HG02885 (cell line): ENCODE results near the gene SLC44A5.
"Not testable (repeated sequence)": the region's sequence is repeated elsewhere in the genome, so short reads cannot be mapped to it uniquely, and the experiment has no call there.

ENCODE experiments used
- ATAC-seq: cut with Tn5 transposase; IDR thresholded peaks from one replicate; pipeline ENCODE4 v1.9.1; 2021; ENCODE audit warnings: mild to moderate bottlenecking; ENCODE audit not compliant: unreplicated experiment, poor library complexity

SLC44A5 gene

GRCh38 chr1:75220072-75220471 lies 390.8 kb downstream of the SLC44A5 start:
- ATAC-seq = no peak

DNA sequence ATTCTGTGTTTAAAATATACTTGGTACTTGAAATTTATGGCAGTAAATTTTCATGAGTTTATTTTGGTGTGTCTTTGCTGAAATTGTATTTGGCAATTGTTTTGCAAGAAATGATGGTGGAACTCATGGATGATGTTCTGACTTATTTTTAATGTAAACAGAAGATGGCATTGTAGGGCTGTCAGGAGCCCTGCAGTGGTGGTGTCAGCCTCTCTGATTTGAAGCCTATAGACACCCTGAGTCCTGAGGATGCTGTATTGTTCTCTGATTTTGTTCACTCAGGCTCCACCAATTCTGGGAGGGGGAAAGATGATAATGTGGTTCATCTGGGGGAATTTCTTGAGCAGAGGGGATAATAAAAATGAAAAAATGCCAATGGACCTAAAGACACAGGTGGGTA lies 396.9 kb downstream of the SLC44A5 start:
- ATAC-seq = no peak

- no peak for ATAC-seq
These were observed 399.3 kb downstream of the SLC44A5 start for GRCh38 chr1:75211648-75212047.

DNA sequence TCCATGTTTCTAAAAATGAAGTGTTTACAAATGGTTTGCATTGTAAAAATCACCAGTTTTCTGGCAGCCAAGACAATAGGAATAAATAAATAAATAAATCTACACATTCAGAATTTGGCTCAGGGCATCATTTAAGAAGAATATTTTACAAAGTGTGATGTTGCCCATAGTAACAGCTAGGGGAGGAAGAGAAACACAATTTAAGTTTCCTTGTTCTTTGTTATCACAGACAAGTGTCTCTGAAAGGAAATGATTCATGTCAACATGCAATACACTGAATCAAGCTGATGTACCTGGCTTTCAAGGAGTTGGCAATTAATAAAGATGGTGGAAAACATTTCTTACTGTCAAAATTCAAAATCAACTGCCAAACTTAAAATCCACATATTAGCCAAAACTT lies 402.1 kb downstream of the SLC44A5 start:
- ATAC-seq = no peak

DNA sequence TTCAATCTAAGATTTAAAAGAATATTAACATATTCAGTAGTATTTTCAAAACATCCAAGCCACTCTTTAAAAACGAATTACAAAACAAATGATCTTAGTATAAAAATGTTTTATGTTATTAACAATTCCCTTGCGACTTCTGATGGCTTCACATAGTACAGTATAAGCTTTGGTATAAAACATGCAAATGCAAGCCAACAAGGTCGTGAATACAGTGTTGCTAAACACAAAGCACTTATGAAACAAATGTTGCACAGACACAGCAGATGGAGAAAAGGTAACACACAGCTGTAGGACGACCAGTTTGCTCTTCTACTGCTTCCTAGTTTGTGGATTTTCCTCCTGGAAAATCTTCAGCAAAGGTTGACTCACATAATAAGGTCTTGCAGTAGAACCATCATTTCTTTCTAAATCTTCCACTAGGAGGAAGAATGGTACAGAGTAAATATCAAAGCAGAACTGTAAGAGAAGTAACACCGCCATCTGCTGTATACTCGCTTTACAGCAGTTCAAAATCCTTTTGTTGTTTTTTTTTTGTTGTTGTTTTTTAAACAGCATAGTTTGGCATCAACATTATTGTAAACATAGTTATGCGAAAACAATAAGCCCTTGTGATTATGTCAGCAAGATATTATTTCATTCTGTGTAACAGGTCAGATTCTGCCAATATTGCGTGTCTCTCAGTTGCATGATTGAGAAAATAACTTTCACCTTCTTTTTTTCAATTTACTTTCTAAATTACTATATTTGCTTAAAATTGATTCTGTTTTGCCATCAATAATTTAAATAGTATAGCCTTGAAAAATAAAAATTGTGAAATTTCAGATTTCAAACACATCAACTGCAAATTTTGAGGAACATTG lies 407.3 kb downstream of the SLC44A5 start:
- ATAC-seq = peak; percentile 94

DNA sequence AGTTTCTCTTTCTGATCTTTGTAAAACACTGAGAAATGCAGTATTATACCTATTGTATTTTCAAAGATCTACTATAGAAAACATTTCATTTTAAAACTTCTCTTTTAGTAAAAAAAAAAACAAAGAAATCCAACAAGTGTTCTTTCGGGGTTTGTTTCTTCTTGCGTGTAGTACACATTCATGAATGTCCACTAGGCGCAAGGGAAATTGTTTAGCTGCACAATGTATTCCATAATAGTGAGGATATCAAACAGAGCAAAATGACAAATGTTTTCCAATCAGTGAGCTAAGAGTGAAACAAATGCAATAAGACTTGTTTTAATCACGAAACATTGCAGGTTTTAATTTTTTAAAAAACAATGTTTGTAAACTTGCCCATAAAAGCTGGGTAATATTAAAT lies 408.2 kb downstream of the SLC44A5 start:
- no peak for ATAC-seq

DNA sequence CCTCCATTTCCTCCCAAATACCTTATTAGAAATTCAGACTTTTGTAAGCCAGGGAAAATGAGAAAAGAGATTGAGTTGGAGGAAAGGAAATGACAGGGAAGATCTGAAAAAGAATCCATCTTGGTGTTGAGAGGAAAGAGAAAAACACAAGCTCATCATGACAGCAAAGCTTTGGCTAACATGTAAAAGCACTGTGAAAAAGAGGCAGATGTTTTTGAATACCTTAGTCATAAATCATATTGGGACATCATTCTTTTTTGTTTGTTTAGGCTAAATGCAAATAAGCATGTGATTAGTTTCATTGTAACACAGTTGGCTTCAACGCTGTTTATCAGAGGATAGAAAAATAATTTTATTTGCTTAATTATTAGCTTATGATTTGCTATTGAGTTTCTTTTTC lies 412.2 kb downstream of the SLC44A5 start:
- no peak for ATAC-seq

DNA sequence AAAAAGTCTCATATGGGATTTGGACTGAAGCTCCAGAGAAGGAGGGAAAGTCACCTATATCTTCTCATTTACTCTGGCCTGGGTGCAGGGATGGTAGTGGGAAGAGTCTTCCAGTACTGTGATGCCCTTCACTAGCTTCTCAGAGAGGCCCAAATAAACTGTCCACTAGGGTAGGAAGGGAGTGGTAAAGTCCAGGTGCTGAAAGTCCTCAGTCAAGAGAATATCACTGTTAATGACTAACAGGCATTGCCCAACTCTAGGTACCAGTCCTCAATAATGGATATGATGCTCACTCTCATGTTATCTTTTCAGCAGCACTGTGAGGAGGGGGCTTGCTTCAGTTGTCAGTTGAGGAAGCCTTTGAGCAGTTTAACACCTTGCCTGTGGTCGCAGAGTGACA lies 412.8 kb downstream of the SLC44A5 start:
- ATAC-seq = no peak

- no peak for ATAC-seq
These were observed 422.0 kb downstream of the SLC44A5 start for GRCh38 chr1:75188892-75189291.

GRCh38 chr1:75181214-75181955 lies 429.5 kb downstream of the SLC44A5 start:
- not testable (repeated sequence) for ATAC-seq

GRCh38 chr1:75174031-75174760 lies 436.7 kb downstream of the SLC44A5 start:
- ATAC-seq = no peak

DNA sequence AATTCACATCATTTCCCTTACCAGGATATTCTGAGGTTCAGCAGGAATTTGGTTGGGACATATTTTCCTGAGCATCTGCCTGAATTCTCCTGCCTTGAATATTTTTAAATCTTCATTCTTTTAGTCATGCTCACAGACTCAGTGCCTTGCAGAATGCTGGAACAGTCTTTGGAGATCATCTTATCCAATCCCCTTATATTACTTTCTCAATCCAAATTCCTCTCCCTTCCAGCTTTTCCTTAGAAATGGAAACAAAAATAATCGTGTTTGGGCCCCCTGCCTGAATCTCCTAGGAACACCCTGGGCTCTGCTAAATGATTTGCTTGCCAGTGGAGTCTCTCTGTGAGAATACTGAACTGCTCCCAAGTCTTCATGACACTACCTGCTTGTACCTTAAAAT lies 438.4 kb downstream of the SLC44A5 start:
- ATAC-seq = no peak

GRCh38 chr1:75171876-75172275 lies 439.0 kb downstream of the SLC44A5 start:
- no peak for ATAC-seq

GRCh38 chr1:75170981-75171380 lies 439.9 kb downstream of the SLC44A5 start:
- ATAC-seq = no peak

DNA sequence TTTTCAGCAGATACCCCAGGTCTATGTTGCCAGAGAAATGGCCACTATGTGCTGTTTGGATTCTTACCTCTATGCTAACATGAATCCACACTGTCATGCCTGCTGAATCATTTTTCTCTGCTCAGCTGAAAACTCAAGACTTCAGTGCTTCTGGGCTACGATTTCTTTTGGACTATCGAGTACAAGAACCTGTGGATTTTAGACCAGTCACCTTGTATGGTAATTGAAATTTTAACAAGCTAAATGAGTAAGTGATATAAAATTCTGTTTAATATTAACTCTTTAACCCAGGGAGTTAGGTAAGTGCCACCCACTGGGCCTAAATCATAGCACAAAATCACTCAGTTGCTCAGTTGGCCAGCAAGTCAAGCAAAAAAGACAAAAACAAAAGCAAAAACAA lies 440.9 kb downstream of the SLC44A5 start:
- ATAC-seq = no peak

DNA sequence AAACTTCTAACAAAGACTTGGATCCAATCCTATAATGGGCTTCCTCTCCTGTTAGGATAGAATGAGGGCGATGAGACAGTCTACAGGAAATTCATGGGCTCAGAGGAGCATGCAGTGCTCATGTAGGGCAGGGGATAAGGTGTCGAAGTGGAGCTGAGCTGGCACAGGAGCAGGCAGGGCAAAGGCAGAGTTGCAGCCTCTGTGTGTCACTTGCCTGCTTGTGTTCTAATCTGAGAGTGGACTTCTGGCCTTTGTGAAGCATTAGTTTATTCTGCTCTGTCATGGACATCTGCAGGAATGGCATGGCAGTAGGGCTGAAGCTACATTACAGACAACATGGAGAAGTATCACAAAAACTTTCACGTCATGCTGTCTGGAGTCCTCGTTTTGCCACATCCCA lies 444.1 kb downstream of the SLC44A5 start:
- ATAC-seq = no peak

DNA sequence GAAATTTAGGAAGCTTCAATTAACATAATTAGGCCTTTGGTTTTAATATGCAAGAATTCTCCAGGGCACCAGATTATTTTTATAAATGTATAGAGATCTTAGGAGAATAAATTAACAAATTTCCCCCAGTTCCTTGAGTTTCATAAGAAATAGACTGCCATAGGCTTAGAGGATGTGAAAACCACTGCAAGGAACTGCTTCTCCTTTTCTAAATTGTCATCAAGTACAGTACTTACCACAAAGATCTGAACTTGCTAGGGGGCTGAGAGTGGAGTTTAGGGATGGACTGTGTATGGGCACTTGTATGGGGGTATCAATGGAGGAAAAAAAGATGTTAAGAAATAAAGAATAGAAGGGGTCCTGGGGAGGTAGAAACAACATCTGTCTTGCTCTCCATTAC lies 445.6 kb downstream of the SLC44A5 start:
- peak; percentile 59 for ATAC-seq

- no peak for ATAC-seq
These were observed 451.8 kb downstream of the SLC44A5 start for GRCh38 chr1:75159154-75159553.
